Cardiac ventricle fibroblast (primary cell): ENCODE results near the gene GFRA1. TPM values are rescaled to one million over a fixed set of nuclear protein-coding genes. Genes with fewer than 3 reads are reported as not detected.

Experiments used
- total RNA-seq: library from RNA; depleted of rRNA; stranded (reverse); fragments of >200 nt; gene quantifications from 2 replicates; pipeline ENCODE4 v1.2.3, GENCODE V29; 2015

Gene GFRA1
- total RNA-seq = 0.19 and 0.68 TPM in 2 replicates

GRCh38 chr10:116272440-116273283, at the start of gene GFRA1:
Gene GFRA1 (minus strand): TSS chr10:116273206. CDS start chr10:116272029, 1,177 bp downstream.

Other genes with a start within 250 kb of the GFRA1 start
- not detected in 2 replicates for gene CCDC172, start 51.2 kb upstream of the GFRA1 start, total RNA-seq
- gene PNLIPRP3, start 154.6 kb upstream of the GFRA1 start, total RNA-seq = not detected in 2 replicates